T-helper 2 cell treated with Interferon-gamma antibody and Interleukin-4, amounts not matched to agents 5 μg/mL and 100 μg/mL, for 36 hours (primary cell): Measurements from ENCODE around the gene TMEM263.
"Not testable (repeated sequence)": the region's sequence is repeated elsewhere in the genome, so short reads cannot be mapped to it uniquely, and the experiment has no call there.

Experiments
- DNase-seq: peaks from one replicate; pipeline ENCODE4 v3.0.0; 2021; ENCODE audit warnings: low spot score
- H3K27ac Mint-ChIP-seq: one replicate; pipeline ENCODE4 v1.8.0; 2021; ENCODE audit warnings: mild to moderate bottlenecking, mixed read lengths
- H3K27me3 Mint-ChIP-seq: one replicate; pipeline ENCODE4 v1.8.0; 2021; ENCODE audit warnings: low read depth, mixed read lengths
- H3K36me3 Mint-ChIP-seq: one replicate; pipeline ENCODE4 v1.8.0; 2021; ENCODE audit warnings: low read depth, mixed read lengths
- H3K4me1 Mint-ChIP-seq: one replicate; pipeline ENCODE4 v1.8.0; 2021; ENCODE audit warnings: low read depth, mixed read lengths
- H3K4me3 Mint-ChIP-seq: one replicate; pipeline ENCODE4 v1.8.0; 2022; ENCODE audit warnings: mild to moderate bottlenecking, moderate library complexity, mixed read lengths
- H3K9me3 Mint-ChIP-seq: one replicate; pipeline ENCODE4 v1.8.0; 2021; ENCODE audit warnings: mixed read lengths

The TMEM263 gene

GRCh38 chr12:106923594-106923993 is 32.1 kb upstream of the TMEM263 start:
- H3K27me3 Mint-ChIP-seq = peaks cover 32% of the 10 kb centered on the region
- not testable (repeated sequence) for H3K4me1 Mint-ChIP-seq, H3K4me3 Mint-ChIP-seq, H3K27ac Mint-ChIP-seq, H3K9me3 Mint-ChIP-seq, DNase-seq, H3K36me3 Mint-ChIP-seq

GRCh38 chr12:106924268-106924861 is 31.3 kb upstream of the TMEM263 start:
- DNase-seq = no peak
- no peaks in the 10 kb centered on the region for H3K36me3 Mint-ChIP-seq
- no peak overlapping the region for H3K4me3 Mint-ChIP-seq
- H3K27me3 Mint-ChIP-seq = peaks cover 39% of the 10 kb centered on the region
- peaks cover 6% of the 10 kb centered on the region for H3K9me3 Mint-ChIP-seq
- H3K27ac Mint-ChIP-seq = no peak overlapping the region
- peaks cover 3% of the 10 kb centered on the region for H3K4me1 Mint-ChIP-seq

GRCh38 chr12:106926657-106927056 is 29.1 kb upstream of the TMEM263 start:
- no peak overlapping the region for H3K27ac Mint-ChIP-seq

GRCh38 chr12:106934277-106934676 is 21.4 kb upstream of the TMEM263 start:
- no peak overlapping the region for H3K4me3 Mint-ChIP-seq
- no peak overlapping the region for H3K27ac Mint-ChIP-seq
- DNase-seq = no peak
- H3K36me3 Mint-ChIP-seq = no peaks in the 10 kb centered on the region
- peaks cover 17% of the 10 kb centered on the region for H3K27me3 Mint-ChIP-seq
- H3K4me1 Mint-ChIP-seq = no peaks in the 10 kb centered on the region
- H3K9me3 Mint-ChIP-seq = no peaks in the 10 kb centered on the region

More at GRCh38 chr12:106926657-106927056, 29.1 kb upstream of the TMEM263 start:
- Mint-ChIP-seq H3K36me3 (no peaks in the 10 kb centered on the region), H3K9me3 (peaks cover 6% of the 10 kb centered on the region), H3K4me1 (no peaks in the 10 kb centered on the region), H3K4me3 (no peak overlapping the region), H3K27me3 (peaks cover 41% of the 10 kb centered on the region)
- DNase-seq = no peak

GRCh38 chr12:106941481-106942156 is 14.1 kb upstream of the TMEM263 start:
- Mint-ChIP-seq H3K36me3 (no peaks in the 10 kb centered on the region), H3K9me3 (peaks cover 5% of the 10 kb centered on the region), H3K27me3 (peaks cover 3% of the 10 kb centered on the region), H3K27ac (no peak overlapping the region), H3K4me1 (no peaks in the 10 kb centered on the region), H3K4me3 (no peak overlapping the region)
- no peak for DNase-seq

- H3K4me3 Mint-ChIP-seq = no peak overlapping the region
- peaks cover 9% of the 10 kb centered on the region for H3K9me3 Mint-ChIP-seq
- DNase-seq = no peak
- no peaks in the 10 kb centered on the region for H3K36me3 Mint-ChIP-seq
- H3K27ac Mint-ChIP-seq = no peak overlapping the region
- H3K27me3 Mint-ChIP-seq = peaks cover 3% of the 10 kb centered on the region
- no peaks in the 10 kb centered on the region for H3K4me1 Mint-ChIP-seq
These were observed 12.9 kb upstream of the TMEM263 start for GRCh38 chr12:106942775-106943174.

GRCh38 chr12:106945261-106945851 is 10.4 kb upstream of the TMEM263 start:
- H3K9me3 Mint-ChIP-seq = peaks cover 34% of the 10 kb centered on the region

GRCh38 chr12:106947461-106947860 is 8.2 kb upstream of the TMEM263 start:
- no peak overlapping the region for H3K27ac Mint-ChIP-seq
- peaks cover 36% of the 10 kb centered on the region for H3K9me3 Mint-ChIP-seq
- no peak for DNase-seq
- peaks cover 5% of the 10 kb centered on the region for H3K27me3 Mint-ChIP-seq
- peaks cover 2% of the 10 kb centered on the region for H3K36me3 Mint-ChIP-seq
- no peak overlapping the region for H3K4me3 Mint-ChIP-seq
- peaks cover 4% of the 10 kb centered on the region for H3K4me1 Mint-ChIP-seq

More at GRCh38 chr12:106945261-106945851, 10.4 kb upstream of the TMEM263 start:
- Mint-ChIP-seq H3K4me3 (no peak overlapping the region), H3K27ac (no peak overlapping the region), H3K4me1 (no peaks in the 10 kb centered on the region), H3K36me3 (peaks cover 2% of the 10 kb centered on the region), H3K27me3 (no peaks in the 10 kb centered on the region)
- no peak for DNase-seq

GRCh38 chr12:106950591-106950990 is 5.1 kb upstream of the TMEM263 start:
- Mint-ChIP-seq H3K27ac (no peak overlapping the region), H3K9me3 (peaks cover 31% of the 10 kb centered on the region), H3K27me3 (peaks cover 9% of the 10 kb centered on the region), H3K36me3 (peaks cover 5% of the 10 kb centered on the region), H3K4me3 (no peak overlapping the region), H3K4me1 (peaks cover 7% of the 10 kb centered on the region)
- DNase-seq = no peak

- H3K27ac Mint-ChIP-seq = no peak overlapping the region
- H3K9me3 Mint-ChIP-seq = peaks cover 19% of the 10 kb centered on the region
- H3K36me3 Mint-ChIP-seq = peaks cover 5% of the 10 kb centered on the region
- H3K27me3 Mint-ChIP-seq = peaks cover 9% of the 10 kb centered on the region
- H3K4me1 Mint-ChIP-seq = peaks cover 23% of the 10 kb centered on the region
- DNase-seq = no peak
- H3K4me3 Mint-ChIP-seq = peak overlapping the region; percentile 2
These were observed 2.1 kb upstream of the TMEM263 start for GRCh38 chr12:106953352-106954250.

- H3K27me3 Mint-ChIP-seq = peaks cover 9% of the 10 kb centered on the region
- peak; percentile 12 for DNase-seq
- H3K36me3 Mint-ChIP-seq = peaks cover 6% of the 10 kb centered on the region
- peaks cover 8% of the 10 kb centered on the region for H3K9me3 Mint-ChIP-seq
- peaks cover 27% of the 10 kb centered on the region for H3K4me1 Mint-ChIP-seq
- peak overlapping the region; percentile 94 for H3K4me3 Mint-ChIP-seq
- peak overlapping the region; percentile 93 for H3K27ac Mint-ChIP-seq
These were observed 988 bp upstream of the TMEM263 start for GRCh38 chr12:106954462-106955376.

GRCh38 chr12:106956048-106956578 is 406 bp downstream of the TMEM263 start:
- Mint-ChIP-seq H3K27ac (peak overlapping the region; percentile 91), H3K27me3 (peaks cover 6% of the 10 kb centered on the region), H3K9me3 (no peaks in the 10 kb centered on the region), H3K4me3 (peak overlapping the region; percentile 94), H3K4me1 (peaks cover 27% of the 10 kb centered on the region), H3K36me3 (peaks cover 6% of the 10 kb centered on the region)
- DNase-seq = peak; percentile 53

GRCh38 chr12:106957583-106957982 is 1.9 kb downstream of the TMEM263 start:
- Mint-ChIP-seq H3K36me3 (peaks cover 9% of the 10 kb centered on the region), H3K27ac (peak overlapping the region; percentile 91), H3K27me3 (peaks cover 3% of the 10 kb centered on the region), H3K4me1 (peaks cover 26% of the 10 kb centered on the region), H3K4me3 (peak overlapping the region; percentile 94), H3K9me3 (no peaks in the 10 kb centered on the region)
- no peak for DNase-seq
